ENCODE data around the gene PHLPP1.

DNA sequence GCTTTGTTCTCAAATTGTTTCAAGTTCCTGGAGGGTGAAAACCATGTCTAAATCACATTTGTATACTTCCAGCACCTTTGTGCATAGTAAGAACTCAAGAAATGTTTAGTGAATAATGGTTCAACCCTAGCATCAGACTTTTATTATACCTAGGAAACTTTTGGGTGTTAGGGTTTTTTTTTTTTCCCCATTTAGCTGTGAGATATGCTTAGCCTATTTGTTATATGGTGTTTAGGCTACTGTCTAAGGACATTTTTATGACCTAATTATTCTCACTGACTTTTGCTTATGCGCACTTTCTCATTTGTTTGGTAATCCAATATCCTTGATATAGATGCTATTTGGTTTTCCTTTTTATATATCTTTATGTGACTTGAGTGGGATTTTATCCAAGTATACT, 164.7 kb downstream of the PHLPP1 start:
- TF ChIP-seq, protein P1, sequence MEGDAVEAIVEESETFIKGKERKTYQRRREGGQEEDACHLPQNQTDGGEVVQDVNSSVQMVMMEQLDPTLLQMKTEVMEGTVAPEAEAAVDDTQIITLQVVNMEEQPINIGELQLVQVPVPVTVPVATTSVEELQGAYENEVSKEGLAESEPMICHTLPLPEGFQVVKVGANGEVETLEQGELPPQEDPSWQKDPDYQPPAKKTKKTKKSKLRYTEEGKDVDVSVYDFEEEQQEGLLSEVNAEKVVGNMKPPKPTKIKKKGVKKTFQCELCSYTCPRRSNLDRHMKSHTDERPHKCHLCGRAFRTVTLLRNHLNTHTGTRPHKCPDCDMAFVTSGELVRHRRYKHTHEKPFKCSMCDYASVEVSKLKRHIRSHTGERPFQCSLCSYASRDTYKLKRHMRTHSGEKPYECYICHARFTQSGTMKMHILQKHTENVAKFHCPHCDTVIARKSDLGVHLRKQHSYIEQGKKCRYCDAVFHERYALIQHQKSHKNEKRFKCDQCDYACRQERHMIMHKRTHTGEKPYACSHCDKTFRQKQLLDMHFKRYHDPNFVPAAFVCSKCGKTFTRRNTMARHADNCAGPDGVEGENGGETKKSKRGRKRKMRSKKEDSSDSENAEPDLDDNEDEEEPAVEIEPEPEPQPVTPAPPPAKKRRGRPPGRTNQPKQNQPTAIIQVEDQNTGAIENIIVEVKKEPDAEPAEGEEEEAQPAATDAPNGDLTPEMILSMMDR (IDR thresholded peaks at IDR 0.05) = no peak
- TF ChIP-seq POLR2A (IDR thresholded peaks at IDR 0.05) = no peak
